Endothelial cell of umbilical vein (primary cell): ENCODE data around the gene SFXN2. TPM values are rescaled to one million over a fixed set of nuclear protein-coding genes. Genes with fewer than 3 reads are reported as not detected.

Experiments
- BruUV-seq: library from RNA; stranded (reverse); fragments of 400-500 nt; replicated peaks from 2 replicates; lab custom pipeline; 2021; lab: Mats Ljungman, UMichigan
- CTCF ChIA-PET: fragments of 300-600, 350-600 bp; sonication (Branson Sonifier 250); formaldehyde crosslinking; loops from one replicate; lab custom pipeline; 2021; ENCODE audit warnings: antibody characterized with exemption, inconsistent platforms; lab: Charles Lee
- POLR2A ChIA-PET: fragments of 300-600, 350-600 bp; sonication (Branson Sonifier 250); formaldehyde crosslinking; loops from one replicate; lab custom pipeline; 2021; ENCODE audit warnings: antibody characterized with exemption, inconsistent platforms; lab: Charles Lee
- DNase-seq: peaks from one replicate; pipeline ENCODE4 v3.0.0-alpha.2; 2011; ENCODE audit warnings: low read depth, low spot score
- FAIRE-seq: peaks from 2 replicates; lab custom pipeline; 2011; peaks lifted over from hg19 to GRCh38; lab: Jason Lieb, UNC
- H2AFZ ChIP-seq: 2 replicates; pipeline ENCODE4 v1.6.0; 2012; ENCODE audit warnings: low read depth, low read length, control low read depth, inconsistent platforms
- H3K27ac ChIP-seq: 2 replicates; pipeline ENCODE4 v1.5.1; 2011; ENCODE audit warnings: low read depth, mild to moderate bottlenecking, control low read depth, low read length, moderate library complexity; ENCODE audit not compliant: insufficient read depth
- H3K27me3 ChIP-seq, 2 experiments: 2 replicates each; pipeline versions ENCODE4 v1.6.0 to v1.6.1; 2011; ENCODE audit warnings: low read length in 2 of 2, mixed read lengths in 1 of 2; ENCODE audit not compliant: control insufficient read depth in 2 of 2, insufficient read depth in 2 of 2
- H3K36me3 ChIP-seq, 2 experiments: 2 replicates in 1 of 2; 3 replicates in 1 of 2; pipeline ENCODE4 v1.5.1; 2011; ENCODE audit warnings: low read length in 2 of 2, mild to moderate bottlenecking in 1 of 2, moderate library complexity in 1 of 2; ENCODE audit not compliant: control insufficient read depth in 2 of 2, insufficient read depth in 2 of 2; ENCODE audit errors: extremely low read depth in 1 of 2
- H3K4me1 ChIP-seq: 3 replicates; pipeline ENCODE4 v1.5.1; 2011; ENCODE audit warnings: mild to moderate bottlenecking, low read length; ENCODE audit not compliant: control insufficient read depth, insufficient read depth; ENCODE audit errors: extremely low read depth
- H3K4me2 ChIP-seq: 2 replicates; pipeline ENCODE4 v1.6.1; 2011; ENCODE audit warnings: low read length, control low read depth, mixed read lengths; ENCODE audit not compliant: insufficient read depth
- H3K4me3 ChIP-seq, 3 experiments: fragments of 200-600 bp in 1 of 3; sonication (generic), shearing (Covaris generic) in 1 of 3; replicated peaks in 1 of 3; 2 replicates each; pipeline ENCODE4 v1.5.1; 2011 to 2016; ENCODE audit warnings: control low read depth in 3 of 3, low read length in 3 of 3, mild to moderate bottlenecking in 2 of 3, inconsistent platforms in 1 of 3, low read depth in 1 of 3, moderate library complexity in 1 of 3; ENCODE audit not compliant: insufficient read depth in 1 of 3
- H3K79me2 ChIP-seq: 2 replicates; pipeline ENCODE4 v1.6.0; 2012; ENCODE audit warnings: low read length, inconsistent platforms; ENCODE audit not compliant: control insufficient read depth, insufficient read depth
- H3K9ac ChIP-seq: replicated peaks from 2 replicates; pipeline ENCODE3; 2011; ENCODE audit warnings: low read length, control low read depth; ENCODE audit not compliant: insufficient read depth; ENCODE audit errors: extremely low read depth
- H3K9me1 ChIP-seq: replicated peaks from 3 replicates; pipeline ENCODE4 v1.6.0; 2011; ENCODE audit warnings: mild to moderate bottlenecking, low read length; ENCODE audit not compliant: control insufficient read depth, insufficient read depth; ENCODE audit errors: extremely low read depth
- H3K9me3 ChIP-seq: replicated peaks from 2 replicates; pipeline ENCODE4 v1.5.1; 2012; ENCODE audit warnings: low read length, inconsistent platforms; ENCODE audit not compliant: control insufficient read depth, insufficient read depth
- H4K20me1 ChIP-seq: replicated peaks from 2 replicates; pipeline ENCODE3; 2011; ENCODE audit warnings: mild to moderate bottlenecking, low read length; ENCODE audit not compliant: control insufficient read depth, insufficient read depth; ENCODE audit errors: extremely low read depth
- CTCF ChIP-seq, 2 donors: IDR thresholded peaks; 1 replicate in 1 of 2; 2 replicates in 1 of 2; pipeline ENCODE4 v1.5.1; 2011; ENCODE audit warnings: low read length in 2 of 2, mild to moderate bottlenecking in 2 of 2, moderate library complexity in 2 of 2, control low read depth in 1 of 2, inconsistent platforms in 1 of 2, low read depth in 1 of 2; ENCODE audit not compliant: insufficient read depth in 1 of 2; ENCODE audit errors: extremely low read depth in 1 of 2
- EZH2 ChIP-seq: IDR thresholded peaks from 2 replicates; pipeline ENCODE4 v1.6.1; 2012; ENCODE audit warnings: borderline replicate concordance, low read depth, mild to moderate bottlenecking, moderate library complexity, low read length, inconsistent platforms; ENCODE audit not compliant: severe bottlenecking
- FOS ChIP-seq: IDR thresholded peaks from 2 replicates; pipeline ENCODE4 v1.6.1; 2011; ENCODE audit warnings: mild to moderate bottlenecking, low read length, moderate library complexity, borderline replicate concordance; ENCODE audit not compliant: insufficient read depth
- GATA2 ChIP-seq: IDR thresholded peaks from 2 replicates; pipeline ENCODE4 v1.7.0; 2011; ENCODE audit warnings: low read depth, mild to moderate bottlenecking, moderate library complexity, mixed read lengths, low read length; ENCODE audit not compliant: insufficient read length, insufficient read depth
- JUN ChIP-seq: IDR thresholded peaks from 2 replicates; pipeline ENCODE4 v1.6.1; 2011; ENCODE audit warnings: borderline replicate concordance, low read depth; ENCODE audit not compliant: insufficient read length, insufficient read depth
- MAX ChIP-seq: IDR thresholded peaks from 2 replicates; pipeline ENCODE4 v1.6.1; 2011; ENCODE audit not compliant: insufficient read depth, insufficient read length
- MYC ChIP-seq: IDR thresholded peaks from one replicate; pipeline ENCODE4 v1.6.1; 2011; ENCODE audit warnings: mild to moderate bottlenecking, low read depth, low read length
- POLR2A ChIP-seq: IDR thresholded peaks from 2 replicates; pipeline ENCODE4 v1.6.1; 2012; ENCODE audit warnings: low read depth, mild to moderate bottlenecking, control low read depth, low read length
- POLR2AphosphoS5 ChIP-seq: IDR thresholded peaks from 2 replicates; pipeline ENCODE4 v1.6.1; 2012; ENCODE audit warnings: low read depth, mild to moderate bottlenecking, control low read depth, low read length, moderate library complexity; ENCODE audit not compliant: insufficient read depth
- dilution Hi-C: fragments of 300-500 bp; cut with MboI; formaldehyde crosslinking; loops from one replicate; pipeline ENCODE4 v1.15.0; 2019; ENCODE audit warnings: low sequenced_read_pairs; ENCODE audit not compliant: extremely low pct_ligation_motif_present
- intact Hi-C: fragments of 100-400 bp; cut with micrococcal nuclease; formaldehyde crosslinking; loops from one replicate; pipeline ENCODE4 v1.10.0; 2022
- polyA plus RNA-seq, 4 experiments: library from polyadenylated mRNA; depleted of rRNA in 3 of 4; stranded (reverse) in 3 of 4; unstranded in 1 of 4; fragments of >200 nt; gene quantifications; 2 replicates each; pipeline versions ENCODE4 v1.2.1 to v1.2.3, GENCODE V29; 2011 to 2012; ENCODE audit warnings: missing spikeins in 1 of 4
- total RNA-seq: library from RNA; stranded (reverse); gene quantifications from 2 replicates; pipeline ENCODE4 v1.2.3, GENCODE V29; 2021

SFXN2 gene
- total and polyA plus RNA-seq, 2 donors (not counting 3 experiments of a cell fraction or from before 2014, with no cell fraction given), result 9.8 to 17.0 TPM

- Histone ChIP-seq H2AFZ (peak overlapping the region; percentile 92), H3K4me3 (peak overlapping the region in 1 of 3 experiments; percentile 15), H3K27me3 (no peaks in the 10 kb centered on the region), H3K27ac (no peak overlapping the region), H3K9me3 (no peaks in the 10 kb centered on the region), H4K20me1 (no peaks in the 10 kb centered on the region), H3K79me2 (peaks cover 24% of the 10 kb centered on the region), H3K4me1 (peaks cover 15% of the 10 kb centered on the region), H3K4me2 (peak overlapping the region; percentile 55), H3K36me3 (no peaks in the 10 kb centered on the region), H3K9me1 (no peaks in the 10 kb centered on the region), H3K9ac (no peak overlapping the region)
- POLR2A ChIA-PET, result interaction anchor here (0.7 to 1.0 kb wide), 2 partner anchors 12 to 29 kb away, joined by 6 read pairs; partner anchors contain the start of genes ARL3 and SFXN2
- intact Hi-C loops (loop anchor here (1.0 to 5.0 kb wide), 5 partner anchors 34 to 174 kb away; partner anchors contain the start of genes BORCS7 and CNNM2), dilution Hi-C loops (no loop called here)
- TF ChIP-seq MYC (no peak), MAX (no peak), POLR2A (no peak), POLR2AphosphoS5 (no peak), CTCF (IDR thresholded peaks at IDR 0.05; ENCODE audit: extremely low read depth in 1 of 2, insufficient read depth in 1 of 2, low read depth in 1 of 2, low read length in 2 of 2) (no peak), JUN (no peak), FOS (no peak), GATA2 (no peak), EZH2 (no peak)
- no peak for DNase-seq
- BruUV-seq, result no TSS peak
- no peak for FAIRE-seq
- CTCF ChIA-PET, result interaction anchor here (0.6 to 2.1 kb wide), 8 partner anchors 9 to 502 kb away, joined by 3 to 12 read pairs (median 4); partner anchors contain the start of gene CNNM2
These were observed 28.7 kb downstream of the SFXN2 start for GRCh38 chr10:102743078-102743587.
